Gastroesophageal sphincter (tissue), 4 donors: ENCODE data around the gene PSTPIP1. TPM values are rescaled to one million over a fixed set of nuclear protein-coding genes. Genes with fewer than 3 reads are reported as not detected.

Experiments
- ATAC-seq: fragments of 150-250 bp; one replicate; pipeline ENCODE4 v1.9.1; 2016; ENCODE audit warnings: mild to moderate bottlenecking, moderate library complexity
- H3K27ac ChIP-seq, 4 donors: fragments of 200-600 bp; sonication (generic) in 3 of 4; 1 replicate in 3 of 4; 2 replicates in 1 of 4; pipeline ENCODE4 v1.5.1; 2016 to 2019
- H3K27me3 ChIP-seq: fragments of 200-600 bp; sonication (generic); one replicate; pipeline ENCODE4 v1.5.1; 2019
- H3K36me3 ChIP-seq, 2 donors: fragments of 200-600 bp; sonication (generic); one replicate each; pipeline ENCODE4 v1.5.1; 2019; ENCODE audit warnings: control low read depth in 1 of 2
- H3K4me1 ChIP-seq, 3 donors: fragments of 200-600 bp; sonication (generic); 1 replicate in 2 of 3; 2 replicates in 1 of 3; pipeline ENCODE4 v1.5.1; 2016 to 2019; ENCODE audit warnings: control low read depth in 2 of 3
- H3K4me3 ChIP-seq, 2 donors: fragments of 200-600 bp; sonication (generic); one replicate each; pipeline ENCODE4 v1.5.1; 2019; ENCODE audit warnings: mild to moderate bottlenecking in 1 of 2, moderate library complexity in 1 of 2
- H3K9me3 ChIP-seq, 3 donors: fragments of 200-600 bp; sonication (generic); one replicate each; pipeline ENCODE4 v1.5.1; 2017 to 2019; ENCODE audit warnings: control low read depth in 2 of 3
- EP300 ChIP-seq: sonication (generic); formaldehyde crosslinking; IDR thresholded peaks from one replicate; pipeline ENCODE4 v1.6.1; 2017; ENCODE audit warnings: antibody characterized with exemption, mild to moderate bottlenecking
- POLR2A ChIP-seq, 2 donors: fragments of 450-650 bp; IDR thresholded peaks; one replicate each; pipeline ENCODE4 v1.6.1; 2017; ENCODE audit warnings: antibody characterized with exemption in 2 of 2, mild to moderate bottlenecking in 2 of 2, moderate library complexity in 1 of 2
- POLR2AphosphoS5 ChIP-seq: sonication (generic); formaldehyde crosslinking; IDR thresholded peaks from one replicate; pipeline ENCODE4 v1.6.1; 2017; ENCODE audit warnings: antibody characterized with exemption
- WGBS, 2 donors: methylation state at CpG; one replicate each; pipeline ENCODE4 v1.1.5; 2018; ENCODE audit warnings: low coverage in 1 of 2; 5-methylcytosine and 5-hydroxymethylcytosine counted together
- total RNA-seq, 4 donors: library from RNA; depleted of rRNA; stranded (reverse); fragments of >200 nt; gene quantifications; one replicate each; pipeline ENCODE4 v1.1.0, GENCODE V29; 2016
- TF ChIP-seq, protein P1 (sequence below), 4 experiments: fragments of 200-600 bp in 2 of 4; fragments of 450-650 bp in 2 of 4; sonication (generic) in 1 of 4; IDR thresholded peaks; one replicate each; pipeline ENCODE4 v1.5.1; 2017 to 2019; ENCODE audit warnings: antibody characterized with exemption in 4 of 4, mild to moderate bottlenecking in 2 of 4, moderate library complexity in 2 of 4

PSTPIP1 gene
- total RNA-seq, 4 donors from 2014 or later: 7.1 to 18.2 (median 9.0) TPM

- Histone ChIP-seq H3K27ac (peak overlapping the region in 2 of 4 donors; percentile 15 to 48), H3K4me3 (no peak overlapping the region), H3K9me3 (no peaks in the 10 kb centered on the region), H3K4me1 (peaks cover 0 to 15% (median 5%) of the 10 kb centered on the region in 3 donors), H3K27me3 (no peaks in the 10 kb centered on the region), H3K36me3 (no peaks in the 10 kb centered on the region)
- peak; percentile 32 for ATAC-seq
- 72 to 100% methylated on average over 3 of the region's 12 CpGs for WGBS, 2 donors
- TF ChIP-seq POLR2A (IDR thresholded peaks at IDR 0.05): no peak
- no peak for TF ChIP-seq EP300
- TF ChIP-seq, protein P1, sequence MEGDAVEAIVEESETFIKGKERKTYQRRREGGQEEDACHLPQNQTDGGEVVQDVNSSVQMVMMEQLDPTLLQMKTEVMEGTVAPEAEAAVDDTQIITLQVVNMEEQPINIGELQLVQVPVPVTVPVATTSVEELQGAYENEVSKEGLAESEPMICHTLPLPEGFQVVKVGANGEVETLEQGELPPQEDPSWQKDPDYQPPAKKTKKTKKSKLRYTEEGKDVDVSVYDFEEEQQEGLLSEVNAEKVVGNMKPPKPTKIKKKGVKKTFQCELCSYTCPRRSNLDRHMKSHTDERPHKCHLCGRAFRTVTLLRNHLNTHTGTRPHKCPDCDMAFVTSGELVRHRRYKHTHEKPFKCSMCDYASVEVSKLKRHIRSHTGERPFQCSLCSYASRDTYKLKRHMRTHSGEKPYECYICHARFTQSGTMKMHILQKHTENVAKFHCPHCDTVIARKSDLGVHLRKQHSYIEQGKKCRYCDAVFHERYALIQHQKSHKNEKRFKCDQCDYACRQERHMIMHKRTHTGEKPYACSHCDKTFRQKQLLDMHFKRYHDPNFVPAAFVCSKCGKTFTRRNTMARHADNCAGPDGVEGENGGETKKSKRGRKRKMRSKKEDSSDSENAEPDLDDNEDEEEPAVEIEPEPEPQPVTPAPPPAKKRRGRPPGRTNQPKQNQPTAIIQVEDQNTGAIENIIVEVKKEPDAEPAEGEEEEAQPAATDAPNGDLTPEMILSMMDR (IDR thresholded peaks at IDR 0.05): no peak
- TF ChIP-seq POLR2AphosphoS5: no peak
Measured at GRCh38 chr15:76988867-76989780, 5.8 kb upstream of the PSTPIP1 start.

DNA sequence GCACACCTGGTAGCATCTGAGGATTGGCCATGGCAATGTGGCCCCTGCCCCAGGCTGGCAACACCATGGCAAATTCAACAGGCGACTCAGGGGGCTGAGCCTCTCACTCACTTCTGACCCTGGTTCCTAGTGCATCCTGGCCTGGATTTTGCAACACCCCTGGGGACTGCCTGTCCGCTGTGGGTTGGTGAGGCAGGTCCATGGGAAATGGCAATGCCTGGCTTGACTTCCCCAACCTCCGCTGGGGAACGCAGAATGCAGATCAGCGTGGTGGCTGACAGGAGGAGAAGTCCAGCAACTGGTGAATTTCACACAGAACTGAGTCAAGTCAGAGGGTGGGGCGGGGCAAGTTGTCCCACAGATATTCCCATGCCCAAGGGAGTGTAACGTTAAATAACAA is 3.9 kb upstream of the PSTPIP1 start:
- no peak overlapping the region for H3K4me3 ChIP-seq
- ATAC-seq: no peak
- no peak for TF ChIP-seq POLR2A (IDR thresholded peaks at IDR 0.05)
- TF ChIP-seq EP300: no peak
- TF ChIP-seq, protein P1 (IDR thresholded peaks at IDR 0.05): no peak
- TF ChIP-seq POLR2AphosphoS5: no peak
- H3K36me3 ChIP-seq: no peaks in the 10 kb centered on the region
- H3K9me3 ChIP-seq: no peaks in the 10 kb centered on the region
- 83 to 84% methylated on average over 2 of the region's 7 CpGs for WGBS, 2 donors
- peaks cover 0 to 32% (median 12%) of the 10 kb centered on the region in 3 donors for H3K4me1 ChIP-seq
- H3K27ac ChIP-seq: no peak overlapping the region
- H3K27me3 ChIP-seq: no peaks in the 10 kb centered on the region

DNA sequence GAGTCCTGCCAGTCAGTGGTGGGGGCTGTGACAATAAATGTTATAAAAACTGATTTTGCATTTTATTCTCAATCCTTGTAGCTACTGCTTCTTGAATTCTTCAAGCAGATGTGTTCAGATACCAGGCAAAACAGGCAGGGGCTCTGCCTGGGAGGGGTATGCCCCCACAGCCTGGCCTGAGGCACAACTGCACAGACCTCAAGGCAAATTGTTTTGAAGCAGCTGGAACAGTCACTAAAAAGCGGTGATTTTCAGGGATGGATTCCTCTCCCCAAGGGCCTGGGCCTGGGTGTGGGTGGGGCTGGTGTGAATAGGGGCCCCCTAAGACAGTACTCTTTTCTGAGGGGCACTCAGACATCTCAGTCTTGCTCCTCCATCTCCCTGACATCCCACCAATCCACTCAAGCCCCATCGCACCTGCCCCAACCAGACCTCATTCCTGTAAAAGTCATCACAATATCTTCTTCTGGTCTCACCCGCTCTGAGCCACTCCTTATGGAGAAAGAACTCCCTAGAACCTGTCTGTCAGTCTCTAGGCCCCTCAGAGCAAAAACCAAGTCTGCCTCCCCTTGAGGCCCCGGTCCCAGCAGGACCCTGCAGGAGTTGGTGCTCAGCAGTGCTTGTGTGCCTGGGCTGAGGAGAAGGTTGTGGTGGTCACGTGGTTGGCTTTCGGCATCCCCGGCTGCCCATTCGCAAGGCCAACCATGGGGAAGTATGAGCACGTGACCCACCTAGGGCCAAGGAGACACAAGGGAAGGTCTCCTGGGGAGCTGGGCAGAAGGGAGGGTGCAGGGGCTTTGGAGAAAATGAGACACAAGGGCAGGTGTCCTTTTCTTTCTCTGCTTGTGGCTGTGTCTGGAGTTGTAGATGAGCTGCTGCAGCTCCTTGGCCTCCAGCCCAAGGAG is 2.9 kb upstream of the PSTPIP1 start:
- ATAC-seq: no peak
- Histone ChIP-seq H3K27me3 (no peaks in the 10 kb centered on the region), H3K4me3 (no peak overlapping the region), H3K27ac (no peak overlapping the region), H3K36me3 (no peaks in the 10 kb centered on the region), H3K4me1 (peaks cover 0 to 42% (median 18%) of the 10 kb centered on the region in 3 donors), H3K9me3 (no peaks in the 10 kb centered on the region)
- TF ChIP-seq, protein P1 (IDR thresholded peaks at IDR 0.05): no peak
- 92% methylated on average over 2 of the region's 9 CpGs; no CpG with 5 or more reads in 1 of the 2 donors for WGBS, 2 donors

DNA sequence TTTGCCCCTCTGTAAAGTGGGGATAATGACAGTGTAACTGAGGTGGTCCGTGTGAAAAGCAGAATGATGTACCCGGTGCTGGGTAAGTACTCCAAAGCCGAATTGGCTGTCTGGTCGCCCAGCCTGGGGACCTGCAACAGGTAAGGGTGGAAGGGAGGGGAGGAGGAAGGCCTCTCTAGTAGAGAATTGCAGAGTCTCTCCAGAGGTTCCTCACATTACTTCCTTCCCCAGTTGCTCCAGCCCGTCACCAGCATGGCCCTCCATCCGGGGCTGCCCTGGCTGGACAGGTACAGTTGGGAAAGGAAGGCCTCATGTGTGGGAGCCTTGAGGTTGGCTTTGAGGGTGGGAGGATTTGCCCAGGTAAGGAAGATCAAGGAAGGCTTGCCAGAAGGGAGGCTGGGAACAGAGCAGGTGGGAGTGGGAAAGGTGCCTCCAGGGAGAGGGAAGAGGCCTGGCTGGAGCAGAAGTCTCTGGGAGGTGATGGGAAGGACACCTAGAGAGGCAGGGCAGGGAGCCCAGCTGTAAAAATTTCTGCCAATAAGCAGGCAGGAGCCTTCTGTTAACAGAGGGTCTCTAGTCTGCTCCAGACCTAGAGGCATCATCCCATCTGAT is 1.7 kb upstream of the PSTPIP1 start:
- TF ChIP-seq POLR2AphosphoS5: no peak
- no peak for TF ChIP-seq EP300
- TF ChIP-seq, protein P1 (IDR thresholded peaks at IDR 0.05): no peak
- TF ChIP-seq POLR2A (IDR thresholded peaks at IDR 0.05): no peak
- 82 to 93% methylated on average over 3 to 4 of the region's 6 CpGs for WGBS, 2 donors
- no peak overlapping the region for H3K27ac ChIP-seq
- no peaks in the 10 kb centered on the region for H3K36me3 ChIP-seq
- H3K9me3 ChIP-seq: no peaks in the 10 kb centered on the region
- peaks cover 0 to 40% (median 17%) of the 10 kb centered on the region in 3 donors for H3K4me1 ChIP-seq
- H3K4me3 ChIP-seq: no peak overlapping the region
- H3K27me3 ChIP-seq: no peaks in the 10 kb centered on the region
- no peak for ATAC-seq
